HG02642 (cell line): ENCODE data around the gene PGS1.

Experiments used
- ATAC-seq: cut with Tn5 transposase; IDR thresholded peaks from one replicate; pipeline ENCODE4 v1.9.1; 2021; ENCODE audit warnings: mild to moderate bottlenecking; ENCODE audit not compliant: unreplicated experiment, poor library complexity

The PGS1 gene

DNA sequence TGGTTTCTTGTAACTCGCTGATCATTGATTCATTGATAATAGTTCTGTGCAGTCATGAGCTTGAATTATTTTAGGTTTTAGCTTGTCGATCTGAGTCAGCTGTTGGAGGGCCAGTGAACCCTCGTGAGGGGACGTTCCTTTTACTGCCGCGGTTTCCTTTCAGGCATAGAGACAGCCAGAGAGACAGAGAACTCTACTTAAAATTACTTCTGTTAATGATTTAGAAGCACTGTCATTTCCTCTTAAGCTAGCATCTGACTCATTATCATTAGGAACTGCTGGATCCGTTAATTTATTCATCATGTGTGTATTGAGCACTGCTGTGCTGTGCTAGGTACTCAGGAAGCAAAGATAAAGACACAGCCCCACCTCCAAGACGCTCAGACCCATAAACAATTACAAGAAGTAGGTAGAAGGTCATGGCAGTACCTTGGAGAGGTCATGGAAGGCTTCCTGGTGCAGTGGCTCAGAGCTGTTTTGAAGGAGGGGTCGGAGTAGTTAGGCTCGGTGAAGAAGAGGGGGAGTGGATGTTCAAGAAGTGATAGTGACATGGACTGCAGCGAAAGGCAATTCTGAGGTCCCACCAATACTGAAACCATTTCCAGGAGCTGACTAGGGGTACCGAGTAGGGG, 3.3 kb downstream of the PGS1 start:
- no peak for ATAC-seq

GRCh38 chr17:78383725-78384471, 5.4 kb downstream of the PGS1 start:
- ATAC-seq, result no peak

- no peak for ATAC-seq
Measured at GRCh38 chr17:78384479-78385175, 6.2 kb downstream of the PGS1 start.

GRCh38 chr17:78387977-78388941, 9.8 kb downstream of the PGS1 start:
- no peak for ATAC-seq

DNA sequence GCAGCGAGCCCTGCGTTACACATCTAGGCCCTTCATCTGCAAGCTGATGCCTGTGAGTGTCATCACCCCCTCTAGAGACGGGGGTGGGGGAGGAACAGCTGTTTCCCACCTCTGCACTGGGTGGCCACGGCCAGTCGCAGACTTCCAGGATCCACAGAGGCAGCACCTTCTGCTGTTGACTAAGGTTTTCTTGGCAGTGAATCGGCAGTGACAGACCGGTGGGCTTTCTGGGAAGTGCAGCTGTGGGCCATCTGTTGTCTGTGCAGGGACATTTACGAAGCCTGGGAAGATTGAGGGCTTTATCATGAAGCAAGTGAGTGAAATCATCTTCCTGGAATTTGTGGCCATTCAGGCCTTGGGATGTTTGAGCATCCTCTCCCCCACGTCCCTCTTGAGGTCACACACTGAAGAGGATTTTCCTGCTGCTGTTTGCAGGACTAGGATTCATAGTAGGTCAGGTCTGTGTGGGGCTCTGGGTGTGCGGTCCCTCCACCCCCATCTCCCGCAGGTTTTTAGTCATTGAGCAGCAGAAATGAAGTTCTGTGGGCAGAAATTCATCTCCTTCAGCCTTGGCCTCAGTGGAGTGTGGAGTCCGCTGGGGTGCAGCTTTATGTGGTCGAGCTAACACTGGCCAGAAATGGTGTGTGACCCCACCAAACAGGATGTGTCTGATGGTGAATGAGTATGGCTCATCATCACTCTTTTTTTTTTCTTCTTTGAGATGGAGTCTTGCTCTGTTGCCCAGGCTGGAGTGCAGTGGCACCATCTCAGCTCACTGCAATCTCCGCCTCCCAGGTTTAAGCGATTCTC, 12.0 kb downstream of the PGS1 start:
- ATAC-seq, result no peak

DNA sequence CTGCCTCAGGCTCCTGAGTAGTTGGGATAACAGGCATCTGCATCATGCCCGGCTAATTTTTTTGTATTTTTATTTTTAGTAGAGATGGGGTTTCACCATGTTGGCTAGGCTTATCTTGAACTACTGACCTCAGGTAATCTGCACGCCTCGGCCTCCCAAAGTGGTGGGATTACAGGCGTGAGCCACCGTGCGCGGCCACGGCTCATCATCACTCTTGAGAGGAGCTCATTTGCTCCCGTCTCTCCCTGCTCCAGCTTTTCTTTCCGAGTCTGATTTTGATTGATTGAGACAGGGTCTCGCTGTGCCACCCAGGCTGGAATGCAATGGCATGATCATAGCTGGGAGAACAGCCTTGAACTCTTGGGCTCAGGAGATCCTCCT, 12.6 kb downstream of the PGS1 start:
- ATAC-seq, result no peak

GRCh38 chr17:78391843-78392242, 13.4 kb downstream of the PGS1 start:
- no peak for ATAC-seq

DNA sequence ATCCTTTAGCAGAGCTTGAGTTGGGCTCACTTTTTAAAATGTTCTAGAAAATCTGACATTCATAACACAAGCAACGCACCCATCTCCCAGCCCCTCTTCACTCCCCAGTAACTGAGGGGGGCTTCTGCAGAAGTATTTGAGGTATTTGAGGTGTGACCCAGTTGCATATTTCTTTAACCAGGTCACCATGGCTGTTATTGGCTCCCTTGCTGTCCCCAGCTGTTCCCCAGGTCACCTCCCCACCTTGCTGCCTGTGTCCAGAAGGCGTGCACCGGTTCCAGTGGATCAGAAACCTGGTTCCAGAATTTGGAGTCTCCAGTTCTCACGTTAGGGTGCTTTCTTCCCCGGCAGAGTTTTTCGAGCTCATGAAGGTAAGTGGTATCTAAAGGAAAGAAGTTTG, 13.8 kb downstream of the PGS1 start:
- no peak for ATAC-seq

DNA sequence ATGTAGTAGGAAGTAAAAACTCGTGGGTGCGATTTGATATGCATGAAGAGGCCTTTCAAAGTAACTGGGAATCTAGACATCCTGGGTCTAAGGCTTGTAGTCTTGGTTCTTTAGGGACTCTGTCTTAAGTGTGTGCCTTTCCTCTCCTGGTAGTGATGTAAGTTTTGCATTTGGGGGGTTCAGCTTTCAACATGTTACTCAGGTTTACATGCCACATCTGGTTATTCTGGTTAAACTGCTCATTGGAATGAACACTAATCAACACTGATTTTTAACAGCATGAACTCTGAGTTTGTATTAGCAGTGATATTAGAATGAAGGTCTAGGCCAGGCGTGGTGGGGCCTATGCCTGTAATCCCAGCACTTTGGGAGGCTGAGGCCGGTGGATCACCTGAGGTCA, 15.1 kb downstream of the PGS1 start:
- ATAC-seq, result no peak

- ATAC-seq, result no peak
Measured at GRCh38 chr17:78394209-78394608, 15.8 kb downstream of the PGS1 start.

DNA sequence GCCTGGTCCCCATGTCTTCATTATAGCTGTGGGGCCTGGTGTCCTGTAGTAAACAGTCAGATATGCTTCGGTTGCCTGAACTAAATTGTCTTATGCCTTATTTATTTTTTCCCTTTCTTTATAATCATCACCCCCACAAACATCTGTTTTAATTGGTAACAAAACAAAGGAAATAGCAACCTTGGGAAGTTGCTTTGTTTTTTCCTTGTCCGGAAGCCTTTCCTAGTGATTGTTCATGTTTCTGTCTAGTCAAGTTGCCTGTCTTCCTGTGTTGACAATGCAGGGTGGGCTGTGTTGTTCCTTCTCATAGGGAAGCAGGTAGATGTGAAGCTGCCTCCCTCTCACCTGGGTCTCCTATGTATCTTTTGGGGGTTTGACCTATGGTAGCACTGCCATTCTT, 16.7 kb downstream of the PGS1 start:
- no peak for ATAC-seq

DNA sequence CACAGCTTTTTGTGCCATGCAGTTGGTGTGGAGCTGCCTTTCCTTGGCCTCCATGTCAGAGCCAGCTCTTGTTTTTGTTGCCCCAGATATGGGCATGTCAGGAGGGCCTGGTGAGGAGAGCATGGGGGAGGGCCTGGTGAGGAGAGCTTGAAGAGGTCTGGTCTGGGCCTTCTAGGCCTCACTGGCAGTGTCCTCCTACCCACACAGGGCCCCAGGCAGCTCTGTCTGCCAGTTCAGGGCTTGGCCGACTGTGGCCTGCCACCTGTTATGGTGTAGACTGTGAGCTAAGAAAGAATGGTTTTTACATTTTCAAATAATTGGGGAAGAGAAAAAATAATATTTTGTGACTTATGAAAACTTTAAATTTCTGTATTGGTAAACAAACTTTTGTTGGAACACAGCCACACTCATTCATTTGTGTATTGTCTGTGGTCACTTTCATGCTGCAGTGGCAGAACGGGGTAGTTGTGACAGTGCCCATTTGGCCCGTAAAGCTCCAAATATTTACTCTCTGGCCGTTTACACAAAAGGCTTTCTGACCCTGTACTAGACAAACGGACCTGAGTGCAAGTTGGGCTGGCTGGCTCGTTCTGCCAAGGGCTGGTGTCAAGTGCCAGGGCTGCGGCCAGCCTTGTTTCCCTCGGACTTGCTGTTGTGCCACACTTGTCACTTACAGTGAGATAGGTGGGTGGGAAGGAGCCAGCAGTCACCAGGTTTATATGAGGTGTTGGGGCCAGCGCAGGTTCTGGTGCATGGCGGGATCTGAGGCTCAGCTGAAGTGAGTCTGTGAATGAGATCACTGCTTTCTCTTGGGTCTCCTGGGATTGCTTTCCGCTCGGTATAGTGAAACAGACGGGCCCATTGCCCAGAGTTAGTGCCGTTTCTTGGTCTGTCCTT, 18.2 kb downstream of the PGS1 start:
- no peak for ATAC-seq

DNA sequence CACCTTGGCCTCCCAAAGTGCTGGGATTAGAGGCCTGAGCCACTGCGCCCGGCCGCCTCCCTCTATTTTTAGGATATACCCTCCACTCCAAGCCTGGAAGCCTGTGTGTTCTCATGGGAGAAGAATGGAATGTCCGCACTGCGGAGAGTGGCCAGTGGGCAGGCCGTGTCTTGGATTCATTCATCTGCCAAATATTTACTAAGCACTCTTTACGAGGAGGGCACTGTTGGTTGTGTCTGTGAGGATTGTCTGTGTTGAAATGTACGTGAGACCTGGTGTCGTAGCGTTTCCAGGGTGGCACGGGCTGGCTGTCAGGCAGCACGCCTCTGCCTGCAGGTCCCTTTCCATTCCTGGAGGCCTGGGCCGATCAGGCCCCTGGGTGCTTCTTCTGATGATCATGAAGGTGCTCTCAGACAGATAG, 19.2 kb downstream of the PGS1 start:
- no peak for ATAC-seq

- no peak for ATAC-seq
Measured at GRCh38 chr17:78398390-78398789, 19.9 kb downstream of the PGS1 start.

- no peak for ATAC-seq
Measured at GRCh38 chr17:78399028-78399692, 20.7 kb downstream of the PGS1 start.

GRCh38 chr17:78399693-78400144, 21.3 kb downstream of the PGS1 start:
- ATAC-seq, result no peak

- no peak for ATAC-seq
Measured at GRCh38 chr17:78400581-78401240, 22.3 kb downstream of the PGS1 start.

DNA sequence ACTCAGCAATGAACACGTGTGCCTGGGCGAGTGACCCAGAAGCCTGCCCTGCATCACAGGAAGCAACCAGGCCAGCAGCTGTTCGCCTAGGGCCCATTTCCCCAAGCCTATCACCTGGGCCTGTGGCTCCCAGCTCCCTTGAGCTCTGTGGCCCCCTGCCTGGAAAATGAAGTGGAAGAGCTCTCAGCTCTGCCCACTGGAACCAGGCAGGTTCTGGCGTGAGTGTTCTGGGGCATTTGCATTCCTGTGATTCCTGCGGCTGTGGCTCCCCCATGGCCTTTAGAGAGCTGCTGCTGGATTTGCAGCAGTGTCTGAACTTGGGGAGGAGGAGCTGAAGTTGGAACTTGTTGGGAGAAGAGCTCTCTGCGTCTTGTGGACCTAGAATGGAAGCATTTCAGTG, 22.8 kb downstream of the PGS1 start:
- ATAC-seq, result no peak
